Urinary bladder (tissue), 4 donors: ENCODE measurements around the gene RNASET2. TPM values are rescaled to one million over a fixed set of nuclear protein-coding genes. Genes with fewer than 3 reads are reported as not detected.
A peak's percentile ranks its signal among the peaks of the same experiment; 100 is the strongest.

Experiments
- DNase-seq: peaks from one replicate; pipeline ENCODE4 v3.0.0-alpha.2; 2015; ENCODE audit errors: extremely low spot score
- H3K27ac ChIP-seq: one replicate; pipeline ENCODE4 v1.5.1; 2013; ENCODE audit warnings: low read depth, mild to moderate bottlenecking, moderate library complexity
- H3K36me3 ChIP-seq: one replicate; pipeline ENCODE4 v1.6.1; 2013; ENCODE audit warnings: mild to moderate bottlenecking, moderate library complexity; ENCODE audit not compliant: insufficient read depth
- H3K4me1 ChIP-seq: one replicate; pipeline ENCODE4 v1.6.1; 2013; ENCODE audit warnings: mild to moderate bottlenecking, moderate library complexity; ENCODE audit not compliant: insufficient read depth
- H3K4me3 ChIP-seq: one replicate; pipeline ENCODE4 v1.5.1; 2013; ENCODE audit warnings: low read depth, low read length
- WGBS: extraction: QIAGEN DNeasy Blood & Tissue Kit; methylation state at CpG from one replicate; pipeline ENCODE4 v1.1.7; 2013; 5-methylcytosine and 5-hydroxymethylcytosine counted together
- polyA plus RNA-seq: library from polyadenylated mRNA; stranded (reverse); fragments of 200-250 nt; gene quantifications from one replicate; pipeline ENCODE4 v1.2.3, GENCODE V29; 2013
- total RNA-seq: library from RNA; depleted of rRNA; stranded (reverse); fragments of >200 nt; gene quantifications from one replicate; pipeline ENCODE4 v1.2.3, GENCODE V29; 2014
- donor health status: healthy with polysubstance abuse.
- donor health status: healthy.

RNASET2 gene
- total RNA-seq (54.5 TPM), polyA plus RNA-seq (42.8 TPM)

GRCh38 chr6:166956444-166957086 lies at the start of gene RNASET2:
RNASET2 (minus strand) TSS chr6:166956550; CDS start chr6:166956182, 368 bp downstream.
- under 1% methylated on average over 71 of the region's 71 CpGs for WGBS
- no peaks in the 10 kb centered on the region for H3K36me3 ChIP-seq
- DNase-seq = peak; percentile 78
- H3K27ac ChIP-seq = peak within 1 kb of the TSS; percentile 95
- peak within 1 kb of the TSS; percentile 84 for H3K4me3 ChIP-seq
- H3K4me1 ChIP-seq = no peaks in the 10 kb centered on the region

- H3K4me3 ChIP-seq = no peak overlapping the region
- WGBS = 59% methylated on average over 12 of the region's 12 CpGs
- no peak for DNase-seq
- H3K27ac ChIP-seq = no peak overlapping the region
- peaks cover 5% of the 10 kb centered on the region for H3K36me3 ChIP-seq
- H3K4me1 ChIP-seq = no peaks in the 10 kb centered on the region
Measured at GRCh38 chr6:167005350-167006159, 49.2 kb upstream of the RNASET2 start.

- Histone ChIP-seq H3K4me3 (no peak overlapping the region), H3K27ac (no peak overlapping the region), H3K4me1 (no peaks in the 10 kb centered on the region), H3K36me3 (peaks cover 2% of the 10 kb centered on the region)
- WGBS = 75% methylated on average over 2 of the region's 2 CpGs
- no peak for DNase-seq
Measured at GRCh38 chr6:167000759-167001158, 44.4 kb upstream of the RNASET2 start.

- H3K4me3 ChIP-seq = peak overlapping the region; percentile 98
- H3K4me1 ChIP-seq = no peaks in the 10 kb centered on the region
- no peak overlapping the region for H3K27ac ChIP-seq
- WGBS = 2% methylated on average over 10 of the region's 10 CpGs
- DNase-seq = no peak
- no peaks in the 10 kb centered on the region for H3K36me3 ChIP-seq
Measured at GRCh38 chr6:166999884-167000253, 43.5 kb upstream of the RNASET2 start.

GRCh38 chr6:166999145-166999883 lies 43.0 kb upstream of the RNASET2 start, which contains the start of gene CEP43:
CEP43 (plus strand) TSS chr6:166999397; CDS start chr6:166999413, 16 bp downstream.
- no peak within 1 kb of the TSS for H3K27ac ChIP-seq
- peak within 1 kb of the TSS; percentile 98 for H3K4me3 ChIP-seq
- DNase-seq = peak; percentile 84
- H3K36me3 ChIP-seq = no peaks in the 10 kb centered on the region
- H3K4me1 ChIP-seq = no peaks in the 10 kb centered on the region
- under 1% methylated on average over 93 of the region's 93 CpGs for WGBS

- DNase-seq = no peak
- H3K27ac ChIP-seq = no peak overlapping the region
- under 1% methylated on average over 96 of the region's 96 CpGs for WGBS
Measured at GRCh38 chr6:166998256-166999144, 42.1 kb upstream of the RNASET2 start.

GRCh38 chr6:166997768-166998255 lies 41.5 kb upstream of the RNASET2 start:
- DNase-seq = peak; percentile 40
- no peaks in the 10 kb centered on the region for H3K36me3 ChIP-seq
- no peaks in the 10 kb centered on the region for H3K4me1 ChIP-seq
- 4% methylated on average over 38 of the region's 38 CpGs for WGBS
- H3K4me3 ChIP-seq = peak overlapping the region; percentile 98
- H3K27ac ChIP-seq = no peak overlapping the region

More at GRCh38 chr6:166998256-166999144, 42.1 kb upstream of the RNASET2 start:
- H3K36me3 ChIP-seq = no peaks in the 10 kb centered on the region
- H3K4me3 ChIP-seq = peak overlapping the region; percentile 98
- no peaks in the 10 kb centered on the region for H3K4me1 ChIP-seq

GRCh38 chr6:166997348-166997747 lies 41.0 kb upstream of the RNASET2 start:
- Histone ChIP-seq H3K4me3 (no peak overlapping the region), H3K4me1 (no peaks in the 10 kb centered on the region), H3K36me3 (no peaks in the 10 kb centered on the region), H3K27ac (no peak overlapping the region)
- no peak for DNase-seq
- 89% methylated on average over 3 of the region's 3 CpGs for WGBS

GRCh38 chr6:166996406-166996805 lies 40.1 kb upstream of the RNASET2 start:
- Histone ChIP-seq H3K36me3 (no peaks in the 10 kb centered on the region), H3K4me3 (no peak overlapping the region), H3K4me1 (no peaks in the 10 kb centered on the region), H3K27ac (no peak overlapping the region)
- no peak for DNase-seq
- 92% methylated on average over 7 of the region's 7 CpGs for WGBS

GRCh38 chr6:166989427-166990032 lies 33.2 kb upstream of the RNASET2 start:
- no peaks in the 10 kb centered on the region for H3K4me1 ChIP-seq
- DNase-seq = no peak
- no peak overlapping the region for H3K4me3 ChIP-seq
- no peak overlapping the region for H3K27ac ChIP-seq
- H3K36me3 ChIP-seq = no peaks in the 10 kb centered on the region
- WGBS = 47% methylated on average over 10 of the region's 10 CpGs

- Histone ChIP-seq H3K4me3 (no peak overlapping the region), H3K27ac (no peak overlapping the region), H3K36me3 (no peaks in the 10 kb centered on the region), H3K4me1 (no peaks in the 10 kb centered on the region)
- 51% methylated on average over 3 of the region's 3 CpGs for whole genome bisulfite sequencing
- DNase-seq = peak; percentile 37
Measured at GRCh38 chr6:166988674-166989201, 32.4 kb upstream of the RNASET2 start.

GRCh38 chr6:166987930-166988329 lies 31.6 kb upstream of the RNASET2 start:
- DNase-seq = no peak
- no peaks in the 10 kb centered on the region for H3K4me1 ChIP-seq
- H3K27ac ChIP-seq = no peak overlapping the region
- no peaks in the 10 kb centered on the region for H3K36me3 ChIP-seq
- H3K4me3 ChIP-seq = no peak overlapping the region
- 69% methylated on average over 3 of the region's 3 CpGs for WGBS
